B cell (primary cell): ENCODE measurements around the gene APLF. TPM values are rescaled to one million over a fixed set of nuclear protein-coding genes. Genes with fewer than 3 reads are reported as not detected.

ENCODE experiments used
- ATAC-seq: fragments of 200-7000 bp; cut with Tn5 transposase; one replicate; pipeline ENCODE4 v1.10.0; 2021; ENCODE audit warnings: low read depth, mild to moderate bottlenecking, moderate number of reproducible peaks, moderate library complexity
- CTCF ChIA-PET: fragments of 350-600 bp; sonication (Branson Sonifier 250); formaldehyde crosslinking; loops from one replicate; lab custom pipeline; 2021; ENCODE audit warnings: antibody characterized with exemption, inconsistent platforms; lab: Charles Lee
- POLR2A ChIA-PET: fragments of 350-600 bp; sonication (Branson Sonifier 250); formaldehyde crosslinking; loops from one replicate; lab custom pipeline; 2021; ENCODE audit warnings: antibody characterized with exemption; lab: Charles Lee
- DNase-seq: peaks from one replicate; pipeline ENCODE4 v3.0.0; 2013
- H2AFZ ChIP-seq: 2 replicates; pipeline ENCODE4 v1.6.1; 2012; ENCODE audit warnings: mild to moderate bottlenecking, low read depth, low read length; ENCODE audit not compliant: insufficient read depth, poor library complexity, severe bottlenecking
- H3K27ac ChIP-seq, 2 donors: 1 replicate in 1 of 2; 2 replicates in 1 of 2; pipeline ENCODE4 v1.5.1; 2012 to 2013; ENCODE audit warnings: low read length in 2 of 2, mild to moderate bottlenecking in 2 of 2, moderate library complexity in 1 of 2
- H3K27me3 ChIP-seq, 4 experiments: fragments of 200-600 bp in 1 of 4; sonication (generic) in 1 of 4; replicated peaks in 1 of 4; 1 replicate in 2 of 4; 2 replicates in 2 of 4; pipeline versions ENCODE4 v1.6.1 to v1.7.0; 2013 to 2016; ENCODE audit warnings: low read length in 3 of 4, mild to moderate bottlenecking in 2 of 4, mixed read lengths in 1 of 4, moderate library complexity in 1 of 4; ENCODE audit not compliant: insufficient read depth in 4 of 4, control insufficient read depth in 3 of 4; ENCODE audit errors: control extremely low read depth in 1 of 4
- H3K36me3 ChIP-seq, 2 experiments: replicated peaks in 1 of 2; 1 replicate in 1 of 2; 2 replicates in 1 of 2; pipeline versions ENCODE4 v1.6.1 to v1.7.1; 2013; ENCODE audit warnings: low read length in 1 of 2; ENCODE audit not compliant: insufficient read depth in 2 of 2, control insufficient read depth in 1 of 2; ENCODE audit errors: control extremely low read depth in 1 of 2, extremely low read depth in 1 of 2
- H3K4me1 ChIP-seq, 2 donors: fragments of 200-600 bp in 1 of 2; sonication (generic) in 1 of 2; 1 replicate in 1 of 2; 2 replicates in 1 of 2; pipeline versions ENCODE4 v1.5.1 to v1.6.1; 2013 to 2017; ENCODE audit warnings: low read length in 2 of 2; ENCODE audit not compliant: control insufficient read depth in 2 of 2, insufficient read depth in 2 of 2
- H3K4me2 ChIP-seq: replicated peaks from 2 replicates; pipeline ENCODE3; 2012; ENCODE audit warnings: mild to moderate bottlenecking, low read depth, low read length; ENCODE audit not compliant: poor library complexity, severe bottlenecking
- H3K4me3 ChIP-seq, 5 experiments: fragments of 200-600 bp in 1 of 5; sonication (generic) in 1 of 5; 1 replicate in 3 of 5; 2 replicates in 2 of 5; pipeline versions ENCODE4 v1.5.1 to v1.7.0; 2011 to 2016; ENCODE audit warnings: low read length in 4 of 5, mild to moderate bottlenecking in 4 of 5, low read depth in 2 of 5, control low read depth in 1 of 5, moderate library complexity in 1 of 5; ENCODE audit not compliant: insufficient read depth in 1 of 5; ENCODE audit errors: control extremely low read depth in 1 of 5, extremely low read depth in 1 of 5
- H3K79me2 ChIP-seq: fragments of 200-600 bp; sonication (generic); one replicate; pipeline ENCODE4 v1.6.0; 2016; ENCODE audit warnings: low read length; ENCODE audit not compliant: control insufficient read depth, insufficient read depth
- H3K9ac ChIP-seq: fragments of 200-600 bp; sonication (generic); 2 replicates; pipeline ENCODE4 v1.6.1; 2017; ENCODE audit warnings: mild to moderate bottlenecking, low read length, moderate library complexity
- H3K9me3 ChIP-seq, 3 donors: one replicate each; pipeline versions ENCODE4 v1.6.1 to v1.7.1; 2013; ENCODE audit warnings: low read length in 2 of 3; ENCODE audit not compliant: control insufficient read depth in 2 of 3, insufficient read depth in 1 of 3; ENCODE audit errors: control extremely low read depth in 1 of 3
- H4K20me1 ChIP-seq: 2 replicates; pipeline ENCODE4 v1.6.0; 2012; ENCODE audit warnings: mild to moderate bottlenecking, low read length; ENCODE audit not compliant: insufficient read depth, control insufficient read depth, poor library complexity, severe bottlenecking
- H3K27ac Mint-ChIP-seq: one replicate; pipeline ENCODE4 v1.8.0; 2021; ENCODE audit warnings: mixed read lengths
- H3K27me3 Mint-ChIP-seq: one replicate; pipeline ENCODE4 v1.8.0; 2021; ENCODE audit warnings: mixed read lengths
- H3K4me1 Mint-ChIP-seq: one replicate; pipeline ENCODE4 v1.8.0; 2021; ENCODE audit warnings: mixed read lengths
- H3K4me3 Mint-ChIP-seq: one replicate; pipeline ENCODE4 v1.8.0; 2021; ENCODE audit warnings: mixed read lengths
- H3K9me3 Mint-ChIP-seq: one replicate; pipeline ENCODE4 v1.8.0; 2022; ENCODE audit warnings: mixed read lengths; ENCODE audit not compliant: insufficient read depth
- CTCF ChIP-seq: fragments of 200-600 bp; IDR thresholded peaks from one replicate; pipeline ENCODE4 v1.8.0; 2022; ENCODE audit warnings: antibody characterized with exemption, mild to moderate bottlenecking
- EZH2 ChIP-seq: IDR thresholded peaks from 2 replicates; pipeline ENCODE4 v1.6.1; 2012; ENCODE audit warnings: borderline replicate concordance, low read depth, mild to moderate bottlenecking, moderate library complexity, low read length; ENCODE audit not compliant: insufficient read depth, poor library complexity, severe bottlenecking
- WGBS: methylation state at CpG from one replicate; pipeline ENCODE4 v1.1.5; 2013; ENCODE audit warnings: missing lambda C conversion rate; ENCODE audit not compliant: insufficient coverage; 5-methylcytosine and 5-hydroxymethylcytosine counted together
- intact Hi-C: fragments of 100-400 bp; cut with micrococcal nuclease; formaldehyde crosslinking; loops from one replicate; pipeline ENCODE4 v1.10.0; 2022
- polyA plus RNA-seq: library from polyadenylated mRNA; depleted of rRNA; stranded (reverse); fragments of >200 nt; gene quantifications from 2 replicates; pipeline ENCODE4 v1.2.3, GENCODE V29; 2012
- total RNA-seq, 2 donors: library from RNA; stranded (reverse); fragments of 120-200 nt in 1 of 2; gene quantifications; 1 replicate in 1 of 2; 2 replicates in 1 of 2; pipeline versions ENCODE4 v1.2.3 to v1.2.4, GENCODE V29; 2013 to 2022

Gene APLF
- total and polyA plus RNA-seq, 2 donors (not counting 1 experiment from before 2014, with no cell fraction given) = 1.3 to 6.3 TPM

GRCh38 chr2:68579689-68580088 is 112.3 kb downstream of the APLF start:
- CTCF ChIA-PET = interaction anchor here (3.4 kb wide), 1 partner anchor 16 kb away, joined by 12 read pairs; no protein-coding TSS in a partner anchor
- H3K9ac ChIP-seq = no peak overlapping the region
- no peaks in the 10 kb centered on the region for H3K36me3 ChIP-seq
- H3K4me1 ChIP-seq = no peaks in the 10 kb centered on the region
- Mint-ChIP-seq H3K4me3 (no peak overlapping the region), H3K4me1 (no peaks in the 10 kb centered on the region), H3K9me3 (peaks cover 5% of the 10 kb centered on the region), H3K27me3 (no peaks in the 10 kb centered on the region), H3K27ac (no peak overlapping the region)
- no peaks in the 10 kb centered on the region for H4K20me1 ChIP-seq
- intact Hi-C loops = no loop called here
- H3K9me3 ChIP-seq = peaks cover 0 to 2% (median 2%) of the 10 kb centered on the region in 3 donors
- no peak for TF ChIP-seq EZH2
- no peak for TF ChIP-seq CTCF
- no peaks in the 10 kb centered on the region for H3K27me3 ChIP-seq
- H3K4me3 ChIP-seq = no peak overlapping the region
- no peak overlapping the region for H3K27ac ChIP-seq
- no CpG with 5 or more reads among the region's 3 CpGs for WGBS
- H3K4me2 ChIP-seq = no peak overlapping the region
- POLR2A ChIA-PET = no interaction called here
- H3K79me2 ChIP-seq = no peaks in the 10 kb centered on the region
- no peak overlapping the region for H2AFZ ChIP-seq
- DNase-seq = no peak
- no peak for ATAC-seq

GRCh38 chr2:68588589-68588988 is 121.2 kb downstream of the APLF start:
- no peak for DNase-seq
- H3K4me2 ChIP-seq = no peak overlapping the region
- intact Hi-C loops = no loop called here
- no peak overlapping the region for H2AFZ ChIP-seq
- no peak overlapping the region for H3K4me3 ChIP-seq
- Mint-ChIP-seq H3K4me1 (peaks cover under 1% of the 10 kb centered on the region), H3K27ac (no peak overlapping the region), H3K4me3 (no peak overlapping the region), H3K27me3 (no peaks in the 10 kb centered on the region), H3K9me3 (no peaks in the 10 kb centered on the region)
- WGBS = 83% methylated on average over 1 of the region's 2 CpGs
- ChIA-PET POLR2A (no interaction called here), CTCF (interaction anchor here (1.4 to 1.6 kb wide), 2 partner anchors 101 to 125 kb away, joined by 4 to 5 read pairs; no protein-coding TSS in a partner anchor)
- H4K20me1 ChIP-seq = no peaks in the 10 kb centered on the region
- no peaks in the 10 kb centered on the region for H3K36me3 ChIP-seq
- H3K4me1 ChIP-seq = no peaks in the 10 kb centered on the region
- H3K9me3 ChIP-seq = no peaks in the 10 kb centered on the region
- H3K9ac ChIP-seq = no peak overlapping the region
- H3K27me3 ChIP-seq = no peaks in the 10 kb centered on the region
- H3K27ac ChIP-seq = no peak overlapping the region
- no peak for ATAC-seq
- no peaks in the 10 kb centered on the region for H3K79me2 ChIP-seq
- TF ChIP-seq EZH2 (no peak), CTCF (no peak)
